ENCODE measurements around the gene APC. TPM values are rescaled to one million over a fixed set of nuclear protein-coding genes. Genes with fewer than 3 reads are reported as not detected.

Gene APC
- total RNA-seq, 4 donors from 2014 or later = 70.4 to 91.9 (median 83.1) TPM

GRCh38 chr5:112763165-112763564, 25.5 kb downstream of the APC start:
- Histone ChIP-seq H3K27ac (no peak overlapping the region), H3K4me1 (no peaks in the 10 kb centered on the region), H3K4me3 (no peak overlapping the region), H3K9me3 (no peaks in the 10 kb centered on the region), H3K27me3 (no peaks in the 10 kb centered on the region), H3K36me3 (peaks cover 0 to 34% (median 0%) of the 10 kb centered on the region in 3 donors)
- WGBS, 2 donors = 96 to 98% methylated on average over 1 of the region's 1 CpG
- no peak for TF ChIP-seq POLR2A (IDR thresholded peaks at IDR 0.05)
- TF ChIP-seq, protein P1, sequence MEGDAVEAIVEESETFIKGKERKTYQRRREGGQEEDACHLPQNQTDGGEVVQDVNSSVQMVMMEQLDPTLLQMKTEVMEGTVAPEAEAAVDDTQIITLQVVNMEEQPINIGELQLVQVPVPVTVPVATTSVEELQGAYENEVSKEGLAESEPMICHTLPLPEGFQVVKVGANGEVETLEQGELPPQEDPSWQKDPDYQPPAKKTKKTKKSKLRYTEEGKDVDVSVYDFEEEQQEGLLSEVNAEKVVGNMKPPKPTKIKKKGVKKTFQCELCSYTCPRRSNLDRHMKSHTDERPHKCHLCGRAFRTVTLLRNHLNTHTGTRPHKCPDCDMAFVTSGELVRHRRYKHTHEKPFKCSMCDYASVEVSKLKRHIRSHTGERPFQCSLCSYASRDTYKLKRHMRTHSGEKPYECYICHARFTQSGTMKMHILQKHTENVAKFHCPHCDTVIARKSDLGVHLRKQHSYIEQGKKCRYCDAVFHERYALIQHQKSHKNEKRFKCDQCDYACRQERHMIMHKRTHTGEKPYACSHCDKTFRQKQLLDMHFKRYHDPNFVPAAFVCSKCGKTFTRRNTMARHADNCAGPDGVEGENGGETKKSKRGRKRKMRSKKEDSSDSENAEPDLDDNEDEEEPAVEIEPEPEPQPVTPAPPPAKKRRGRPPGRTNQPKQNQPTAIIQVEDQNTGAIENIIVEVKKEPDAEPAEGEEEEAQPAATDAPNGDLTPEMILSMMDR (IDR thresholded peaks at IDR 0.05) = no peak
- no peak for TF ChIP-seq EP300 (IDR thresholded peaks at IDR 0.05)
- DNase-seq (ENCODE audit: low spot score in 2 of 2) = no peak

DNA sequence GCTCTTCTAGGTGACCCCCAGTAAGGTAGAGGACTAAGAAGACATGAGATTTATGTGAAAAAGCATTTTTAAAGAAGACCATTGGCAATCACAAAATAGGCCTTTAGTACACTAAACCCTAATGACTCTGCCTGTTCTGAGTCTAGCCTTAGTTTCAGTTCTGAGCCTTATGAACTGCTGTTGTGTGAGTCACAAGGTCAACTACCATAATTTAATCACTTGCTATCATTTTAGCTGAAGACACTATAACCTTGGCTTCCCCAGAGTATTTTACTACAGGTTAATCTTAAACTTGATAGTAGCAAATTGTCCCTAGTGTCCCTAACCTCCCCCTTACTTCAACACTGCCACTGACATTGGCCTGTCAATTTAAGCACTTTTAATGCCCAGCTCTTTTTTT, 34.4 kb downstream of the APC start:
- Histone ChIP-seq H3K27me3 (no peaks in the 10 kb centered on the region), H3K4me3 (no peak overlapping the region), H3K36me3 (peaks cover 0 to 57% (median 6%) of the 10 kb centered on the region in 3 donors), H3K27ac (no peak overlapping the region), H3K9me3 (no peaks in the 10 kb centered on the region), H3K4me1 (no peaks in the 10 kb centered on the region)
- TF ChIP-seq EP300 (IDR thresholded peaks at IDR 0.05) = no peak
- TF ChIP-seq, protein P1 (IDR thresholded peaks at IDR 0.05) = no peak
- no peak for TF ChIP-seq POLR2A (IDR thresholded peaks at IDR 0.05)
- no peak for DNase-seq (ENCODE audit: low spot score in 2 of 2)

- no peak overlapping the region for H3K4me3 ChIP-seq
- no peaks in the 10 kb centered on the region for H3K27me3 ChIP-seq
- TF ChIP-seq, protein P1 (IDR thresholded peaks at IDR 0.05) = no peak
- TF ChIP-seq POLR2A (IDR thresholded peaks at IDR 0.05) = no peak
- TF ChIP-seq EP300 (IDR thresholded peaks at IDR 0.05) = no peak
- H3K36me3 ChIP-seq = peaks cover 0 to 38% (median 6%) of the 10 kb centered on the region in 3 donors
- peaks cover 0 to 4% (median 0%) of the 10 kb centered on the region in 4 donors for H3K4me1 ChIP-seq
- DNase-seq (ENCODE audit: low spot score in 2 of 2) = no peak
- WGBS, 2 donors = 69 to 75% methylated on average over 3 of the region's 3 CpGs
- no peaks in the 10 kb centered on the region for H3K9me3 ChIP-seq
- H3K27ac ChIP-seq = no peak overlapping the region
These were observed 38.7 kb downstream of the APC start for GRCh38 chr5:112776301-112776856.

- Histone ChIP-seq H3K36me3 (peaks cover 0 to 44% (median 6%) of the 10 kb centered on the region in 3 donors), H3K4me1 (peaks cover 0 to 4% (median 0%) of the 10 kb centered on the region in 4 donors), H3K9me3 (no peaks in the 10 kb centered on the region), H3K4me3 (no peak overlapping the region), H3K27me3 (no peaks in the 10 kb centered on the region), H3K27ac (no peak overlapping the region)
- no peak for TF ChIP-seq POLR2A (IDR thresholded peaks at IDR 0.05)
- TF ChIP-seq, protein P1 (IDR thresholded peaks at IDR 0.05) = no peak
- DNase-seq (ENCODE audit: low spot score in 2 of 2) = no peak
These were observed 41.8 kb downstream of the APC start for GRCh38 chr5:112779531-112779930.

- DNase-seq (ENCODE audit: low spot score in 2 of 2) = no peak
- Histone ChIP-seq H3K9me3 (no peaks in the 10 kb centered on the region), H3K36me3 (peaks cover 0 to 36% (median 0%) of the 10 kb centered on the region in 3 donors), H3K27ac (no peak overlapping the region), H3K4me3 (no peak overlapping the region), H3K4me1 (peaks cover 0 to 2% (median 0%) of the 10 kb centered on the region in 4 donors), H3K27me3 (no peaks in the 10 kb centered on the region)
- 93 to 96% methylated on average over 2 of the region's 2 CpGs for WGBS, 2 donors
- TF ChIP-seq EP300 (IDR thresholded peaks at IDR 0.05) (no peak), POLR2A (IDR thresholded peaks at IDR 0.05) (no peak)
- TF ChIP-seq, protein P1 (IDR thresholded peaks at IDR 0.05) = no peak
These were observed 47.0 kb downstream of the APC start for GRCh38 chr5:112784726-112785125.
